Activated gamma-delta T cell treated with anti-CD3 and anti-CD28 coated beads, Interleukin-2, amount 50 U/mL, for 16 hours (primary cell): ENCODE results near the gene LRP1.

Experiments used
- DNase-seq: peaks from one replicate; pipeline ENCODE4 v3.0.0-alpha.2; 2020; ENCODE audit warnings: low read depth

Gene LRP1

DNA sequence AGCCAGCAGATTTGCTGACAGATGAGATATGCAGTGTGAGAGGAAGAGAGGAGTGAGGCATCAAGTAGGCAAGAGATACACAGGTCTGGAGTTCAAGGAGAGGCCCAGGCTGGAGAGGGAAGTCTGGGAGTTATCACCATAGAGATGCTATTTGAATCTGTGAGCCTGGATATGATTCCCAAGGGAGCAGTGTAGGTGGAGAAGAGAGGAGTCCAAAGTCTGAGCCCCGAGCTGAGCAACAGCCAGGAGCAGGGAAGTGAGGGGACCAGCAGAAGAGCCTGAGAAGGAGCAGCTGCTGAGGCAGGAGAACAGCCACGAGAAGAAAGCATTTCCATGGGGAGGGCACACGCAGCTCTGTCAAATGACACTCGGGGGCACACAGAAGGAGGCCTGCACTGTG, 68.2 kb downstream of the LRP1 start:
- no peak for DNase-seq

DNA sequence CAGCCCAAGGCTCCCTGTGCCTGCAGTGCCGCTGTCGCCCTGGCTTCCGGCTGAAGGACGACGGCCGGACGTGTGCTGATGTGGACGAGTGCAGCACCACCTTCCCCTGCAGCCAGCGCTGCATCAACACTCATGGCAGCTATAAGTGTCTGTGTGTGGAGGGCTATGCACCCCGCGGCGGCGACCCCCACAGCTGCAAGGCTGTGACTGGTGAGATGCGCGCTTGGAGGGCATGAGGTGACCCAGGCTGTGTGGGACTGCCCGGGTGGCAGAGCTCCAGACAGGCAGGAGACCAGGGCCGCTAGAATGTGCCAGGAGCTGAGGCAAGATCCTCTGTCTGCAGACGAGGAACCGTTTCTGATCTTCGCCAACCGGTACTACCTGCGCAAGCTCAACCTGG, 68.7 kb downstream of the LRP1 start:
- no peak for DNase-seq

DNA sequence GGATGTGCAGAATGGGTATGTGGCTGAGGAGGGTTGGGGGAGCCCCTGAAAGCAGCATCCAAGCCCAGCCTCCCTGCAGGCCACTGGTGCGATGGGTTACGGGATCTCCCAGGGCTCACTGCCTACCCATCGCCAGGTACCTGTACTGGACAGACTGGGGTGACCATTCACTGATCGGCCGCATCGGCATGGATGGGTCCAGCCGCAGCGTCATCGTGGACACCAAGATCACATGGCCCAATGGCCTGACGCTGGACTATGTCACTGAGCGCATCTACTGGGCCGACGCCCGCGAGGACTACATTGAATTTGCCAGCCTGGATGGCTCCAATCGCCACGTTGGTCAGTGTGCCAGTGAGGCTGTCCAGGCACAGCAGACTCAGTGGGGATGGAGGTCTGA, 70.0 kb downstream of the LRP1 start:
- DNase-seq: no peak

DNA sequence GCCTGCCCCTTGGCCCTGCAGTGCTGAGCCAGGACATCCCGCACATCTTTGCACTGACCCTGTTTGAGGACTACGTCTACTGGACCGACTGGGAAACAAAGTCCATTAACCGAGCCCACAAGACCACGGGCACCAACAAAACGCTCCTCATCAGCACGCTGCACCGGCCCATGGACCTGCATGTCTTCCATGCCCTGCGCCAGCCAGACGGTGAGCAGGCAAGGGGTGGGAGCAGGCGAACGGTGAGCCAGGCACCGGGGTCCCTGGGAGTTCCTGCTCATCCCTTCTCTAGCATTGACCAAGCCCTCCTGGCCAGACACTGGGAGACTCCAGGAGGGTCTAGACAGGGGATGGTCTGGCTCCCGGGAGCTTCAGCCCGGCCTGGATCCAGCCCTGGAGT, 70.9 kb downstream of the LRP1 start:
- no peak for DNase-seq

DNA sequence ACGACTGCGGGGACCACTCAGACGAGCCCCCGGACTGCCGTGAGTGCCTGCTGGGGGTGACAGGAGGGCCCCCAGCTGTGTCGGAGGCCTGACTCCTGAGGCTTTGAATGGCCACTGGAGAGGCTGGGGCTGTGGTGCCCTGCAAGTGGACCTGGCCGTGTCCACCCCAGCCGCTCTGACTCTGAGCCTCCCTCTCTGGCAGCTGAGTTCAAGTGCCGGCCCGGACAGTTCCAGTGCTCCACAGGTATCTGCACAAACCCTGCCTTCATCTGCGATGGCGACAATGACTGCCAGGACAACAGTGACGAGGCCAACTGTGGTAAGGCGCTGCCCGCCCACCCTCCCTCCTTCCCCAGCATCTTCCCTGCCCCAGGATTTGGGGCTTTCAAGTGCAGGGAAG, 72.2 kb downstream of the LRP1 start:
- no peak for DNase-seq

DNA sequence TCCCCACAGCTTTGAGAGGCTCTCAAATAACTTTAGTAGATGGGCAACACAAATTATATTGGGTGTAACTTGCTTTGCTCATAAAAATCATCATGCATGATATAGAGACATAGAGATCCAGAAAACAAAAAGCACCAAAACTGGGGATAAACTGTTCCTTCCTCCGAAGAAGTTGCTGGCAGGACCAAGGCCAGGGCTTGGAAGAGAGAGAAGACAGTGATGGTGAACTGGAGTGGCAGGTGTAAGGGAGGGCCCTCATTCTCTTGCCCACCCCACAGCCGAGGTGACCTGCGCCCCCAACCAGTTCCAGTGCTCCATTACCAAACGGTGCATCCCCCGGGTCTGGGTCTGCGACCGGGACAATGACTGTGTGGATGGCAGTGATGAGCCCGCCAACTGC, 72.9 kb downstream of the LRP1 start:
- no peak for DNase-seq

DNA sequence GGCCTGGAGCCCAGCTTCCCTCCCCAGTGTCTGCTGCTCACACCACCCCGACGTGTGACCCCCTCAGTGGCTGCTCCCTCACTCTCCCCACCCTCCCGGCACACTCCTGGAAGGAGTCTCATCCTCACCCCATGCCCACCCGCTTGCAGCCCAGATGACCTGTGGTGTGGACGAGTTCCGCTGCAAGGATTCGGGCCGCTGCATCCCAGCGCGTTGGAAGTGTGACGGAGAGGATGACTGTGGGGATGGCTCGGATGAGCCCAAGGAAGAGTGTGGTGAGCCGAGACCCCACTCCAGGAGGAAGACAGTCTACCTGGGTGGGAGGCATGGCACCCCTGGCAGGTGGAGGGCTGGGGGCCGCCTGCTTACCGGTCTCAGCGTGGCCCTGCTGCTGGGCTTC, 73.3 kb downstream of the LRP1 start:
- no peak for DNase-seq

DNA sequence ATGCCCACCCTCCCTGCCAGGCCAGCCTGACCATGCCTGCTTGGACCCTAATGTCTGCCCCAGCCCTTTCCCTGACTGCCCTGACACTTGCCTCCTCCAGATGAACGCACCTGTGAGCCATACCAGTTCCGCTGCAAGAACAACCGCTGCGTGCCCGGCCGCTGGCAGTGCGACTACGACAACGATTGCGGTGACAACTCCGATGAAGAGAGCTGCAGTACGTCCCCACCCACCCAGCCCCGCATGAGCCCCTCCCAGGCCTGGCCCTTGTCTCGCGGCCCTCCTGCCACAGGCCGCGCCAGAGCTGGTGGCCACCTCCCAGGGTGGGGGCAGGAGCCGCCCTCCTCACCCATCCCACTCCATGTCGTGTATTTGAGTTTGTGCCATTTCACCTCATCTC, 74.0 kb downstream of the LRP1 start:
- no peak for DNase-seq

DNA sequence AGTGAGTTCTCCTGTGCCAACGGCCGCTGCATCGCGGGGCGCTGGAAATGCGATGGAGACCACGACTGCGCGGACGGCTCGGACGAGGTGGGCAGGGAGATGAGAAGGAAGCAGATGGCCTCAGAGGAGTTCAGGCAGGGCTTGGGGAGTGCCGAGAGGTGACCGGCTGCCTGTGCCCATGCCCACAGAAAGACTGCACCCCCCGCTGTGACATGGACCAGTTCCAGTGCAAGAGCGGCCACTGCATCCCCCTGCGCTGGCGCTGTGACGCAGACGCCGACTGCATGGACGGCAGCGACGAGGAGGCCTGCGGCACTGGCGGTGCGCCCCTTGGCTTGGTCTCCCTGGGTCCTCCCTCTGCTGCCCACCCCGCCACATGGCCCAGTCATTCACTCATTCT, 74.9 kb downstream of the LRP1 start:
- DNase-seq: no peak

DNA sequence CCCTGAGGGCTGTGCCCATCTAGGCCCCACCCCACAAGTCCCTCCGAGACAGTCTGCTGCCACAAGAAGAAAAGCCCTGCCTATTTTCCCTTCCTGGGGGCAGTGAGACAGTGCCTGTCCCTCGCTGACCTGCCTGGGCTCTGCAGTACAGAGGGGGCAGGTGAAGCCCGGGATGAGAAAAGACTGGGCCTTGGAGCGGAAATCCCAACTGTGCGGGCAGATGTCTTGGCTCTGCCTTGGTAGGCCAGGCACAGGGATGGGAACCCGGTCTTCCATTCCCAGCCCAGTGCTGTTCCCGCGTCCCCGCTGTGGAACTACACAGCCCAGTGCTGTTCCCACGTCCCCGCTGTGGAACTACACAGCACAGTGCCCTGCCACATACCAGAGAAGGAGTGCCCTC, 75.5 kb downstream of the LRP1 start:
- no peak for DNase-seq

DNA sequence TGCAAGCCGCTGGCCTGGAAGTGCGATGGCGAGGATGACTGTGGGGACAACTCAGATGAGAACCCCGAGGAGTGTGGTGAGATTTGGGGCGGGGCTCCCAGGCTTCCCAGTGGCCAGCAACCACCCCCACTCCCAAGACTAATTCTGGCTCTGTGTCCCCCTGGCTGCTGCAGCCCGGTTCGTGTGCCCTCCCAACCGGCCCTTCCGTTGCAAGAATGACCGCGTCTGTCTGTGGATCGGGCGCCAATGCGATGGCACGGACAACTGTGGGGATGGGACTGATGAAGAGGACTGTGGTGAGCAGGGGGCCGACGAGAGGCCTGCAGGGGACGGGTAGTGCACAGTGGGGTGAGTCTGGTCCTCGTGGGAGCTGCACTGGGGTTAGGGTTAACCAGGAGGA, 76.2 kb downstream of the LRP1 start:
- DNase-seq: no peak

DNA sequence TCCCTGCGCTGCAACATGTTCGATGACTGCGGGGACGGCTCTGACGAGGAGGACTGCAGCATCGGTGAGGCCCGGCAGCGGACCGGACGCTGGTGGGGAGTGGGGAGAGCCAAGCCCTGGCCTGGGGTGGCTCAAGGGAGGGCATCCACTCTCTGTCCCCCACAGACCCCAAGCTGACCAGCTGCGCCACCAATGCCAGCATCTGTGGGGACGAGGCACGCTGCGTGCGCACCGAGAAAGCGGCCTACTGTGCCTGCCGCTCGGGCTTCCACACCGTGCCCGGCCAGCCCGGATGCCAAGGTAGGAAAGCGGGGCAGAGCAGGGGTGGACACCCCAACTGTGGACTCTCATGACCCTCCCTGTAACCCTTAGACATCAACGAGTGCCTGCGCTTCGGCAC, 76.9 kb downstream of the LRP1 start:
- DNase-seq: no peak

DNA sequence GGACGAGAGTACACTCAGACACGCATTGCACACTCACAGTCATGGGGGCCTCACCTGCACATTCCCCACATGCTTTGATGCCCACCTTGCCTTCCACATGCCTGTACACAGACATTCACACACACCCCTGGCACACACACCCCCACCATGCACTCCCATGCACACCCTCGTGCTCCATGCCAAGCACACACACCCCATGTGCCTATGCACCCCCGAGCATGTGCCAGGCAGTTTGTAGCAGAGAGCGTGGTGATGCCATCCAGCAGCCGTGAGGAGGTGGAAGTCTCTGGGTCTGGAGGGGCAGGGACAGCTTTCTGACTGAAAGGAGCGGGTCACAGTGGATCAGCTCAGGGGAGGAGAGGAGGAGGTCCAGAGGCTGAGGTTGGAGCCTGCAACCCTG, 77.6 kb downstream of the LRP1 start:
- DNase-seq: no peak

DNA sequence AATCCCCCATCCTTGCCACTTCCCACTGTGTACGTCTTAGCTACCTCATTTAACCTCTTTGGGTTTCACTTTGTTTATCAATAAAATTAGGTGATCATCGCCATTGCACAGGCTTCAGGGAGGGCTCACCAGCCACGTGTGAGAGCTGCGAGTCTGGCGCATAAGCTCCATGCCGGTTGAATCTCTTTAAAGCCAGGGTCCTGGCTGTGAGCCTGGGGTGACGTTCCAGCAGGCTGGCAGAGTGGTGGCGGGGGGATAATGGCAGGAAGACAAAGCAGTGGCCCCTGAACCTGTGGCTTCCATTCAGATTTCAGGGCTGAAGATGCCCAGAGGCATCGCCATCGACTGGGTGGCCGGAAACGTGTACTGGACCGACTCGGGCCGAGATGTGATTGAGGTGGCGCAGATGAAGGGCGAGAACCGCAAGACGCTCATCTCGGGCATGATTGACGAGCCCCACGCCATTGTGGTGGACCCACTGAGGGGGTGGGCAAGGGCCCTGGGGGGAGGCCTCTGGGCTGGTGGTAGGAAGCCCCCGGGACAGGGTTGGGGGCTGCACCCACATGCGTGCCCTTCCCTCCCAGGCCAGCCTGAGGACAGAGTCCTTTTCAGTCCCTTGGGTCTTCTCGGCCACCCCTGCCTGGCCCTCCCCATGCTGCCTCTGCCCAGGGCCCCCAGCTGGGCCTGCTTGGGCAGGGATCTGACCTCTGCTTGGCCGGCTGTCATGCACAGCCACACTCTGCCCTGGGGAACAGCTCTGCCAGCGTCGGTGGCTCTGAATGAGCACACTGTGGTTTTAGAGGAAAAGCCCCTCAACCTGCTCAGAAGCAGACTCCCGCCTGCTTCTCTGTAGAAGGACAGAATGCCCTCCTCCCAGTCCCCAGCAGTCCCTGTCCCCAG, 79.7 kb downstream of the LRP1 start:
- DNase-seq: no peak

DNA sequence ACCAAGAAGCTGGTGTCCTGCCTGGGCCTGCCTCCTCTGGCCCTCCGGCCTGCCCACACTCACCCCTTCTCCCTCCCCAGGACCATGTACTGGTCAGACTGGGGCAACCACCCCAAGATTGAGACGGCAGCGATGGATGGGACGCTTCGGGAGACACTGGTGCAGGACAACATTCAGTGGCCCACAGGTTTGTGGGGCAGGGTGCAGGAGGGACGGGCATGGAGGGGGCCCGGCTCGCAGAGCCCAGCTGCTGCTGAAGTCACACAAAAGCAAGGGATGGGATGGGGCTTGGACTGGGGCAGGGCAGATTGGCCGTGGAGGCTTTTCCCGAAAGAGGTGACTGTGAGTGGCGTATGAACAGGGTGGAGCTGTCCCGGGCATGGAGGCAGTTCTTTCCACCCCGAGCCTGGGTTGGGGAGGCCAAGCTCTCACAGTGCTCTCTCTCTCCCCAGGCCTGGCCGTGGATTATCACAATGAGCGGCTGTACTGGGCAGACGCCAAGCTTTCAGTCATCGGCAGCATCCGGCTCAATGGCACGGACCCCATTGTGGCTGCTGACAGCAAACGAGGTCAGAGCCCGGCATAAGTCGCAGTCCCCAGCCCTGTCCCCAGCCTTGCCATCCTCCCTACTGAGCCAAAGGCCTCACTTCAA, 80.5 kb downstream of the LRP1 start:
- DNase-seq: no peak

DNA sequence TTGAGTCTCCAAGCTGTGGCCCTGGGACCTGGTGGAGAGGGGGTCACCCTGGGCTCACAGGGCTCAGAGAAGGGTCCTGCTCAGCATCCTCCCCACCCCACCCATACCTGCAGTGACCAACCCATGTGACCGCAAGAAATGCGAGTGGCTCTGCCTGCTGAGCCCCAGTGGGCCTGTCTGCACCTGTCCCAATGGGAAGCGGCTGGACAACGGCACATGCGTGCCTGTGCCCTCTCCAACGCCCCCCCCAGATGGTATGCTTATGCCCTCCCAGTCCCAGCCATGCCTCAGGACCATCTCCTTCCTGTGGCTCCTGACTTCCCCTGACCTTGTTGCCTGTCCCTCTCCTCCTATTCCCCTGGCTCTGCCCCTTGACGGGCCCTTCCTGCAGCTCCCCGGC, 81.6 kb downstream of the LRP1 start:
- DNase-seq: no peak

DNA sequence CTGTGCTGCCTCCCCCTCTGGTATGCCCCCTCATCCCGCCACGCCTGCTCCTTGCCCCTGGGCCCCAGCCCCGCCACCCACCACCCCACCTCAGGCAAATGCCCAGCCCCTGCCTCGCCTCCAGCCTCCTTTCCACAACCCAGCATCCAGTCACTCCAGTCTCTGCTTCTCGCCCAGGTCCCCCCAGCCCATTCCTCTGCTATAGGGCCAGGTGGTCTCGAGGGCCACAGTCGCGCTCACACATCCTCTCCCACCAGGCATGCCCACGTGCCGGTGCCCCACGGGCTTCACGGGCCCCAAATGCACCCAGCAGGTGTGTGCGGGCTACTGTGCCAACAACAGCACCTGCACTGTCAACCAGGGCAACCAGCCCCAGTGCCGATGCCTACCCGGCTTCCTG, 82.2 kb downstream of the LRP1 start:
- DNase-seq: no peak

DNA sequence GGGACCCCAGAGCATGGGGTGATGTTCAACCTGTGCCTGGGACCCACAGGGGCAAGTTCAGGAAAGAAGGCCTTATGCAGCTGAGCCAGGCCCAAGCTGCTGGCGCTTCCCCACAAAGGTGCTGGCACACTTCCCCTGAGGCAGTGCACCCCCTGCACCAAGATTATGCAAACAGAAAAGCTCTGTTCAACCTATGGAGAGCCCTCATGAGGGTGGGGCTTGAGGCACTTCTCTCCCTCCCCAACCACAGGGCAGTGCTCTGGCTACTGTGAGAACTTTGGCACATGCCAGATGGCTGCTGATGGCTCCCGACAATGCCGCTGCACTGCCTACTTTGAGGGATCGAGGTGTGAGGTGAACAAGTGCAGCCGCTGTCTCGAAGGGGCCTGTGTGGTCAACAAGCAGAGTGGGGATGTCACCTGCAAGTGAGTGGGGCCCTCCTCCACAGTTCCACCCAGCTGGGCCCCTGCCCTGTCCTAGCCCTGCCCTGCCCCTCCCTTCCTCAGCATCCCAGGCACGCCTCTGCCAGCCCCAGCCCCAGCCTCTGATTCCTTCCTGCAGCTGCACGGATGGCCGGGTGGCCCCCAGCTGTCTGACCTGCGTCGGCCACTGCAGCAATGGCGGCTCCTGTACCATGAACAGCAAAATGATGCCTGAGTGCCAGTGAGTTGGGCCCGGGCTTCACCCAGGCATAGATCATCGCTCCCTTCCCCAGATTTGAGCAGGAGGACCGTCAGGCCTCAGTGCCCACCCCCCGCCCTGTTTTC, 82.8 kb downstream of the LRP1 start:
- DNase-seq: no peak

DNA sequence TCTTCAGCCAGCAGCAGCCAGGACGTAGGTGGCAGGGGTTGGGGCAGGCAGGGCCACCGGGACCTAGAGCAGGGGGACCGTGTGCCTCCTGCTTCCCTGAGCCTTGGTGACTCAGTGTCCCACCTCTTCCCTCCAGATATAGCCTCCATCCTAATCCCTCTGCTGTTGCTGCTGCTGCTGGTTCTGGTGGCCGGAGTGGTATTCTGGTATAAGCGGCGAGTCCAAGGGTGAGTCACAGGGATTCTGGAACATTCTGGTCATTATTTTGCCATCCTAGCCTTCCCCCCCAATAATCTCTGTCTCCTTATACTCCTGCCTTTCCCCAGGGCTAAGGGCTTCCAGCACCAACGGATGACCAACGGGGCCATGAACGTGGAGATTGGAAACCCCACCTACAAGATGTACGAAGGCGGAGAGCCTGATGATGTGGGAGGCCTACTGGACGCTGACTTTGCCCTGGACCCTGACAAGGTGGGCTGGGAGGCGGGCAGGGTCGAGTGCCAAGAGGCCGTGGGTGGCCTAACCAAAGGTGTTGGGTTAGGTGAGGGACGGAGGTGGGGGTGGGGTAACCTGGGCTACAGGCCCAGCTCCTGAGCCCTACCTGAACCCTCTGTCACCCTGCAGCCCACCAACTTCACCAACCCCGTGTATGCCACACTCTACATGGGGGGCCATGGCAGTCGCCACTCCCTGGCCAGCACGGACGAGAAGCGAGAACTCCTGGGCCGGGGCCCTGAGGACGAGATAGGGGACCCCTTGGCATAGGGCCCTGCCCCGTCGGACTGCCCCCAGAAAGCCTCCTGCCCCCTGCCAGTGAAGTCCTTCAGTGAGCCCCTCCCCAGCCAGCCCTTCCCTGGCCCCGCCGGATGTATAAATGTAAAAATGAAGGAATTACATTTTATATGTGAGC, 83.8 kb downstream of the LRP1 start:
- DNase-seq: no peak

DNA sequence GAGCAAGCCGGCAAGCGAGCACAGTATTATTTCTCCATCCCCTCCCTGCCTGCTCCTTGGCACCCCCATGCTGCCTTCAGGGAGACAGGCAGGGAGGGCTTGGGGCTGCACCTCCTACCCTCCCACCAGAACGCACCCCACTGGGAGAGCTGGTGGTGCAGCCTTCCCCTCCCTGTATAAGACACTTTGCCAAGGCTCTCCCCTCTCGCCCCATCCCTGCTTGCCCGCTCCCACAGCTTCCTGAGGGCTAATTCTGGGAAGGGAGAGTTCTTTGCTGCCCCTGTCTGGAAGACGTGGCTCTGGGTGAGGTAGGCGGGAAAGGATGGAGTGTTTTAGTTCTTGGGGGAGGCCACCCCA, 84.4 kb downstream of the LRP1 start:
- DNase-seq: no peak

DNA sequence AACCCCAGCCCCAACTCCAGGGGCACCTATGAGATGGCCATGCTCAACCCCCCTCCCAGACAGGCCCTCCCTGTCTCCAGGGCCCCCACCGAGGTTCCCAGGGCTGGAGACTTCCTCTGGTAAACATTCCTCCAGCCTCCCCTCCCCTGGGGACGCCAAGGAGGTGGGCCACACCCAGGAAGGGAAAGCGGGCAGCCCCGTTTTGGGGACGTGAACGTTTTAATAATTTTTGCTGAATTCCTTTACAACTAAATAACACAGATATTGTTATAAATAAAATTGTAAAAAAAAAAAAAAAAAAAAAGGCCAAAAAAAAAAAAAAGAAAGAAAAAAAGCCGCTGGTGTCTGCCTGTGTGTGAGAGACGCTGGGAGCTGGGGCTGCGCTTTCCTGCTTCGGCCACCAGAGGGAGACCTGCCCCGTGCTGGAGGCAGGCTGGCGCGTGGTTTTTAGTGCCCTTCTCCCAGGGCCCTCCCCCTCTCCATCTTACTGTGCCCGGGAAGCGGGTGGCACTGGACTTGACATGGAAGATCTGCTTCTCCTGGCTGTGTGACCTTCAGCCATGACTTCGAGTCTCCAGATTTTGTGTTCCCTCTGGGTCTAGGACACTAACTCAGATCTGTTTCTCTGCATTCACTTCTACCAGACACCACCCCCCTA, 84.9 kb downstream of the LRP1 start:
- DNase-seq: peak; percentile 75
